Measurements from ENCODE around the gene IFT20. TPM values are rescaled to one million over a fixed set of nuclear protein-coding genes. Genes with fewer than 3 reads are reported as not detected.

IFT20 gene
- total and polyA plus RNA-seq, 2 donors: 44.6 to 82.5 TPM

GRCh38 chr17:28372203-28372944 is 37.1 kb upstream of the IFT20 start:
- Histone ChIP-seq H3K36me3 (ENCODE audit: control insufficient read depth in 2 of 2, insufficient read depth in 2 of 2, low read length in 1 of 2) (no peaks in the 10 kb centered on the region), H3K9me3 (ENCODE audit: control insufficient read depth in 2 of 2, insufficient read depth in 1 of 2, low read length in 1 of 2) (peaks cover 0 to 1% of the 10 kb centered on the region in 2 donors), H3K4me1 (ENCODE audit: control insufficient read depth in 2 of 2, insufficient read depth in 2 of 2, low read length in 2 of 2) (peaks cover 10 to 14% of the 10 kb centered on the region in 2 donors), H3K4me3 (ENCODE audit: low read length in 2 of 2) (peak overlapping the region in 1 of 2 donors; percentile 68), H3K27ac (ENCODE audit: low read depth in 1 of 2, low read length in 1 of 2) (peak overlapping the region in 1 of 2 donors; percentile 36), H3K27me3 (ENCODE audit: control insufficient read depth in 2 of 2, insufficient read depth in 1 of 2, low read length in 1 of 2) (peaks cover 8 to 50% of the 10 kb centered on the region in 2 donors)
- 10% methylated on average over 53 of the region's 53 CpGs for WGBS
- no peak for DNase-seq (ENCODE audit: low read depth in 6 of 9, low spot score in 9 of 9)

DNA sequence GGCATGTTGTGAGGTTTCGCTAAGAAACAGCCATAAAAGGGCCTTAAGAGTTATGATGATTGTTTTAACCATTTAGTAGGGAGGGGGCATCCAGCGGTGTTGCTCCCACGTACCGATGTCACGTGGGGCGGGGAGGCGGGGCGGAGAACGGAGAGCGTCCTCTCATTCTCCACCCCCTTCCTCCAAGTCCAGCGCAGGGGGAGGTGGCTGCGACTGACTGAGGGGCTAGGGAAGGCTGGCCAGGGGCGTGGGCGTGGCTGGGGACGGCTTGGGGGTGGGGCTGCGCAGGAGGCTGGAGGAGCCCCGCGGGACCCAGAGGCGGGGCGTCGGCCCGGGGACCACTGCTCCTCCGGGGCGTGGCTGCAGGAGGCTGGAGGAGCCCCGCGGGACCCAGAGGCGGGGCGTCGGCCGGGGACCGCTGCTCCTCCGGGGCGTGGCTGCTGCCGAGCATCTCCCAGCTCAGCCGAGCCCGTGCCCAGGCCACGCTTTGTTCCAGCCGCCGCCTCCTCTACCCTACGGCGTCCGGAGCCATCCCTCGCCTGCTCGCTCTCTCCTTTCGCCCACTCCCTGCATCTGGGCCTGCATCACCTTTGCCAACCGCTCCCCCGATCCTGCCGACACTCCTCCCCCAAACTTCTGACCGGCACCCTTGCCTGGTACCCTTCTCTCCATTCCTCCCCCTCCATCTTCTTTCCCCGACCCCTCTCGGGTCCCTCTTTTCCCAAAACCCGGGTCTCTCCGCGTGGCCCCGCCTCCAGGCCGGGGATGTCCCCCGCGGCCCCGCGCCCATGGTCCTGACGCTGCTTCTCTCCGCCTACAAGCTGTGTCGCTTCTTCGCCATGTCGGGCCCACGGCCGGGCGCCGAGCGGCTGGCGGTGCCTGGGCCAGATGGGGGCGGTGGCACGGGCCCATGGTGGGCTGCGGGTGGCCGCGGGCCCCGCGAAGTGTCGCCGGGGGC is 36.3 kb upstream of the IFT20 start, which contains the start of gene SARM1:
TSS of gene SARM1 (plus strand) at position 450 of the 958 bp plus-strand sequence. CDS start at position 789, 339 bp downstream.
- H3K4me1 ChIP-seq (ENCODE audit: control insufficient read depth in 2 of 2, insufficient read depth in 2 of 2, low read length in 2 of 2): peaks cover 10 to 14% of the 10 kb centered on the region in 2 donors
- under 1% methylated on average over 80 of the region's 80 CpGs for WGBS
- peaks cover 8 to 50% of the 10 kb centered on the region in 2 donors for H3K27me3 ChIP-seq (ENCODE audit: control insufficient read depth in 2 of 2, insufficient read depth in 1 of 2, low read length in 1 of 2)
- H3K27ac ChIP-seq (ENCODE audit: low read depth in 1 of 2, low read length in 1 of 2): peak within 1 kb of the TSS in 1 of 2 donors; percentile 36
- peak in 7 of 9 donors; percentile 9 to 59 (median 43) for DNase-seq (ENCODE audit: low read depth in 6 of 9, low spot score in 9 of 9)
- H3K9me3 ChIP-seq (ENCODE audit: control insufficient read depth in 2 of 2, insufficient read depth in 1 of 2, low read length in 1 of 2): peaks cover 0 to 1% of the 10 kb centered on the region in 2 donors
- H3K4me3 ChIP-seq (ENCODE audit: low read length in 2 of 2): peak within 1 kb of the TSS; percentile 44 to 68
- no peaks in the 10 kb centered on the region for H3K36me3 ChIP-seq (ENCODE audit: control insufficient read depth in 2 of 2, insufficient read depth in 2 of 2, low read length in 1 of 2)

DNA sequence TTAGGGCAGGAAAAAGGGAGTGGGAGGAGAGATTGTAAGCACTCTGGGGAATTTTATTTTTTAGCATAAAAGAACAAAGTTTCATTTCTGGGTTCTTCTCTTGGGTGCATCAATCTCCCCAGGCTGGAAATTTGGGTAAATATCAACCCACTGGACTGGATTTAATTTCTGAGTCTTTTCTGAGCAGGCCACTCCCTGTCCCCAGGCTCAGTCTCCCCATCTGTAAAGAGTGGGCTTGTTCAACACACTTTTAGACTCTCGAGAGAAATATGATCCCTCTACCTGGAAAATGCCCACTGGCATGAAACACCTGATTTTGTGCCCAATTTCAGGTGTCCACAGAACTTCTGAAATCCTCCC is 35.5 kb upstream of the IFT20 start:
- peaks cover 8 to 50% of the 10 kb centered on the region in 2 donors for H3K27me3 ChIP-seq (ENCODE audit: control insufficient read depth in 2 of 2, insufficient read depth in 1 of 2, low read length in 1 of 2)
- no peak overlapping the region for H3K27ac ChIP-seq (ENCODE audit: low read depth in 1 of 2, low read length in 1 of 2)
- no peaks in the 10 kb centered on the region for H3K36me3 ChIP-seq (ENCODE audit: control insufficient read depth in 2 of 2, insufficient read depth in 2 of 2, low read length in 1 of 2)
- peaks cover 10 to 14% of the 10 kb centered on the region in 2 donors for H3K4me1 ChIP-seq (ENCODE audit: control insufficient read depth in 2 of 2, insufficient read depth in 2 of 2, low read length in 2 of 2)
- 93% methylated on average over 1 of the region's 1 CpG for WGBS
- H3K4me3 ChIP-seq (ENCODE audit: low read length in 2 of 2): no peak overlapping the region
- DNase-seq (ENCODE audit: low read depth in 6 of 9, low spot score in 9 of 9): no peak
- peaks cover 0 to 1% of the 10 kb centered on the region in 2 donors for H3K9me3 ChIP-seq (ENCODE audit: control insufficient read depth in 2 of 2, insufficient read depth in 1 of 2, low read length in 1 of 2)

DNA sequence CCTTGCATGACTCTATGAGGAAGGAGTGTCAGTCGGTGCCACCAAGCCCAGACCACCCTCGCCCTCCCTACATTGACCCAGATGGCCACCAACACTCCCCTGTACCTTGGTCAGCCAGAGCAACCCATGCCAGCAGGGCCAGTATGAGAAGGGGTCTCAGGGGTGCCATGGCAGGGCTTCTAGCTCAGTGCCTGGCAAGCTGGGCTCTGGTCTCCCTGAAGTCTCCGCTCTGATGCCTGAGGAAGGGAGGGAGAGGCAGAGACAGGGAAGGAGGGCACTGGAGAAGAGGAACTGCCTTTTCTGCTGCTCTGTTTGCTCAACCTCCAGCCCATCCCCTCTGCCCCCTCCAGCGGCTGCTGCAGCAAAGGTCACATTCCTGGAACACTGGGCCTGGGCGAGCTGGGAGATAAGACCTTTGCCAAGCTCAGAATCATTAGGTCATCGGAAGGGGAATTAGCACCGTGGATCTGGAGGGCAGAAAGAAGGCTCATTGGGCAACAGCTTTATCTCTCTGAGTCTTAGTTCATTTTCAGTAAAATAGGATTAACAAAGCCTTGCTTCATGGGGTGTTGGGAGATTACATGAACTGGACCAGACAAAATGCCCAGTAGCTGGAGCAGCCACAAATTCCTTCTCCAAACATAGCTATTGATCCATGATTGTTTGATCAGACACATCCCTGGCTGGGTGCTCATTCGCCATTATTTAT is 34.9 kb upstream of the IFT20 start, which contains the start of gene VTN:
TSS of gene VTN (minus strand) at position 273 of the 709 bp plus-strand sequence. CDS start at position 169, 104 bp downstream.
- DNase-seq (ENCODE audit: low read depth in 6 of 9, low spot score in 9 of 9): no peak
- H3K27ac ChIP-seq (ENCODE audit: low read depth in 1 of 2, low read length in 1 of 2): no peak within 1 kb of the TSS
- H3K36me3 ChIP-seq (ENCODE audit: control insufficient read depth in 2 of 2, insufficient read depth in 2 of 2, low read length in 1 of 2): peaks cover 0 to 1% of the 10 kb centered on the region in 2 donors
- H3K27me3 ChIP-seq (ENCODE audit: control insufficient read depth in 2 of 2, insufficient read depth in 1 of 2, low read length in 1 of 2): peaks cover 8 to 50% of the 10 kb centered on the region in 2 donors
- WGBS: 63% methylated on average over 8 of the region's 8 CpGs
- H3K4me1 ChIP-seq (ENCODE audit: control insufficient read depth in 2 of 2, insufficient read depth in 2 of 2, low read length in 2 of 2): peaks cover 10 to 14% of the 10 kb centered on the region in 2 donors
- H3K4me3 ChIP-seq (ENCODE audit: low read length in 2 of 2): peak within 1 kb of the TSS; percentile 44 to 68
- peaks cover 0 to 1% of the 10 kb centered on the region in 2 donors for H3K9me3 ChIP-seq (ENCODE audit: control insufficient read depth in 2 of 2, insufficient read depth in 1 of 2, low read length in 1 of 2)

GRCh38 chr17:28369684-28370034 is 34.4 kb upstream of the IFT20 start:
- Histone ChIP-seq H3K27me3 (ENCODE audit: control insufficient read depth in 2 of 2, insufficient read depth in 1 of 2, low read length in 1 of 2) (peaks cover 8 to 45% of the 10 kb centered on the region in 2 donors), H3K4me3 (ENCODE audit: low read length in 2 of 2) (no peak overlapping the region), H3K9me3 (ENCODE audit: control insufficient read depth in 2 of 2, insufficient read depth in 1 of 2, low read length in 1 of 2) (peaks cover 0 to 1% of the 10 kb centered on the region in 2 donors), H3K27ac (ENCODE audit: low read depth in 1 of 2, low read length in 1 of 2) (no peak overlapping the region), H3K4me1 (ENCODE audit: control insufficient read depth in 2 of 2, insufficient read depth in 2 of 2, low read length in 2 of 2) (peaks cover 10 to 14% of the 10 kb centered on the region in 2 donors), H3K36me3 (ENCODE audit: control insufficient read depth in 2 of 2, insufficient read depth in 2 of 2, low read length in 1 of 2) (peaks cover 0 to 7% of the 10 kb centered on the region in 2 donors)
- DNase-seq (ENCODE audit: low read depth in 6 of 9, low spot score in 9 of 9): no peak
- 92% methylated on average over 10 of the region's 10 CpGs for WGBS

GRCh38 chr17:28368915-28369683 is 33.8 kb upstream of the IFT20 start:
- no peak for DNase-seq (ENCODE audit: low read depth in 6 of 9, low spot score in 9 of 9)
- peaks cover 8 to 40% of the 10 kb centered on the region in 2 donors for H3K27me3 ChIP-seq (ENCODE audit: control insufficient read depth in 2 of 2, insufficient read depth in 1 of 2, low read length in 1 of 2)
- no peak overlapping the region for H3K27ac ChIP-seq (ENCODE audit: low read depth in 1 of 2, low read length in 1 of 2)
- peaks cover 0 to 12% of the 10 kb centered on the region in 2 donors for H3K36me3 ChIP-seq (ENCODE audit: control insufficient read depth in 2 of 2, insufficient read depth in 2 of 2, low read length in 1 of 2)
- WGBS: 97% methylated on average over 23 of the region's 23 CpGs
- H3K4me1 ChIP-seq (ENCODE audit: control insufficient read depth in 2 of 2, insufficient read depth in 2 of 2, low read length in 2 of 2): peaks cover 10 to 14% of the 10 kb centered on the region in 2 donors
- no peak overlapping the region for H3K4me3 ChIP-seq (ENCODE audit: low read length in 2 of 2)
- peaks cover 0 to 1% of the 10 kb centered on the region in 2 donors for H3K9me3 ChIP-seq (ENCODE audit: control insufficient read depth in 2 of 2, insufficient read depth in 1 of 2, low read length in 1 of 2)

GRCh38 chr17:28368306-28368831 is 33.1 kb upstream of the IFT20 start:
- DNase-seq (ENCODE audit: low read depth in 6 of 9, low spot score in 9 of 9): no peak
- Histone ChIP-seq H3K27ac (ENCODE audit: low read depth in 1 of 2, low read length in 1 of 2) (no peak overlapping the region), H3K4me1 (ENCODE audit: control insufficient read depth in 2 of 2, insufficient read depth in 2 of 2, low read length in 2 of 2) (peaks cover 10 to 14% of the 10 kb centered on the region in 2 donors), H3K27me3 (ENCODE audit: control insufficient read depth in 2 of 2, insufficient read depth in 1 of 2, low read length in 1 of 2) (peaks cover 6 to 33% of the 10 kb centered on the region in 2 donors), H3K36me3 (ENCODE audit: control insufficient read depth in 2 of 2, insufficient read depth in 2 of 2, low read length in 1 of 2) (peaks cover 5 to 19% of the 10 kb centered on the region in 2 donors), H3K9me3 (ENCODE audit: control insufficient read depth in 2 of 2, insufficient read depth in 1 of 2, low read length in 1 of 2) (peaks cover 0 to 1% of the 10 kb centered on the region in 2 donors), H3K4me3 (ENCODE audit: low read length in 2 of 2) (no peak overlapping the region)
- WGBS: 94% methylated on average over 5 of the region's 5 CpGs

Measured in thymus (tissue), 11 donors.